Activated effector memory CD4-positive, alpha-beta T cell treated with Interleukin-2 at 50 U/mL for 16 hours (primary cell): ENCODE measurements around the gene NPBWR2.

Source experiments
- DNase-seq: peaks from one replicate; pipeline ENCODE4 v3.0.0-alpha.2; 2020

Gene NPBWR2

DNA sequence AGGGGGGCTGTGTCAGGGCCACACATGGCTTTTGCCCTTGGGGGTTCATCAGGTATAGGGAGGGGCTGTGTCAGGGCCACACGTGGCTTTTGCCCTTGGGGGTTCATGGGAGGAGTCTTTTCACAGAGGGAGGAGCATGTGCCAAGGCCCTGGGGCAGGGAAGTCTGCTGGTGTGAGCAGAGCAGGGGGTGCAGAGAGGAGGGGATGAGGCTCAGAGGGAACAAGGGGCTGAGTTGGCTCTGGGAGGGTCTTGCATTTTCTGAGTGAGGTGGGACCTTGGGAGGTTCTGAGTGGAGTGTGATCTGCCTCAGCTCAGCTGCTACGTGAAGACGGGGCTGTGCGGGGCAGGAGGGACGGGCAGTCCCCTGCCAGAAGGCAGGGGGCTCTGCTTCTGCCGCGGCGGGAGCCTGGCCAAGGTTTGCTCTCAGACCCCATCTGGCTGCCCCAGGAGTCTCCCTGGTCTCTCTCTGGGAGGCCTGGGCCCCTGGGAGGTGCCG lies 51.9 kb downstream of the NPBWR2 start:
- no peak for DNase-seq

DNA sequence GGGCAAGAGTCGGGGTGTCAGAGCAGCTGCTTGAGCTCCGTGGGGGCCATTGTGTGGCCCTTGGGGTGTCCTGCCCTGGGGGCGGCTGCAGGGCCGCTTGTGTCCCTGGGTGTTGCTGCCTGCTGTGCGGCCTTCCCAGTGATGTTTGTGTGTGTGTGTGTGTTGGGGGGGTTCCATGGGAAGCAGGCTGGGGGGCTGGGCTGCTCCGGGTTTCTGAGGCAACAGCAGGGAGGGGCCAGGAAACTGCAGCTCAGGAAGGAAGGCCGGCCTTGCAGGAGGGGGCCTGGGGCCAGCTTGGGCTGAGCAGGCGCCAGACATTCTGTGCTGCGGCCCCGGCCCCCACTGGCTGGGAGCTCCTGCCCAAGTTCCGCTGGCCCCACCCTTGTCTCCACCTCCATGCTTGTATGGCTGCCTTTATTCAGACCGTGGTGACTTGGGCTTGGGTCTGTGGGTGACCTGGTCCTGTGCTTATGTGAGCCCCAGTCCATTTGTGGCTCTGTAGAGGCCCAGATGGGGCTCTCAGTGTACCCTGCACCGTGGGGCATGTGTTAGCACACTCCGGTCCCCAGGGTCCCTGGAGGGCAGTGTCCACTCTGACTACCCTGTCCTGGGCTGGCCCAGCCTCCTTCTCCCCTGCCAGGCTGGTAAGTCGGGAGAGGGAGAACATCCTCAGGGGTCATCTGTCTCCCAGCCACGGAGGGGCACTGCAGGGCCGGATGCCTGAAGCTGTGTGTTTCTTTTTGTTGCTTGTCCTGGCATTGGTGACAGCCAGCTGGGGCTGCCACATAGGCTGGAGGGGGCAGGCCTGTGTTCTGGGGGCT lies 53.3 kb downstream of the NPBWR2 start:
- DNase-seq: no peak
